Brain microvascular endothelial cell (primary cell): ENCODE data around the gene ENTPD6.

Source experiments
- DNase-seq: peaks from one replicate; pipeline ENCODE4 v3.0.0-alpha.2; 2020
- H3K27ac ChIP-seq: fragments of 250-450 bp; sonication (Bioruptor Pico); 2 replicates; pipeline ENCODE4 v1.5.1; 2020; ENCODE audit warnings: mild to moderate bottlenecking, moderate library complexity
- H3K27me3 ChIP-seq: fragments of 250-450 bp; sonication (Bioruptor Pico); replicated peaks from 2 replicates; pipeline ENCODE4 v1.5.1; 2020; ENCODE audit warnings: mild to moderate bottlenecking
- H3K36me3 ChIP-seq: fragments of 250-450 bp; sonication (Bioruptor Pico); replicated peaks from 2 replicates; pipeline ENCODE4 v1.5.1; 2020; ENCODE audit warnings: mild to moderate bottlenecking
- H3K4me3 ChIP-seq: 2 replicates; pipeline ENCODE4 v1.5.1; 2011; ENCODE audit warnings: low read depth, mild to moderate bottlenecking, control low read depth, low read length, moderate library complexity
- in situ Hi-C: cut with HindIII; loops from 2 replicates; pipeline ENCODE4 v1.10.0; 2017; ENCODE audit warnings: low sequenced_read_pairs, low pct_ligation_motif_present
- TF ChIP-seq, protein P1 (sequence below): IDR thresholded peaks from 2 replicates; pipeline ENCODE4 v1.5.1; 2011; ENCODE audit warnings: low read depth, mild to moderate bottlenecking, moderate library complexity, low read length, control low read depth, inconsistent platforms; ENCODE audit errors: missing control alignments

Gene ENTPD6

DNA sequence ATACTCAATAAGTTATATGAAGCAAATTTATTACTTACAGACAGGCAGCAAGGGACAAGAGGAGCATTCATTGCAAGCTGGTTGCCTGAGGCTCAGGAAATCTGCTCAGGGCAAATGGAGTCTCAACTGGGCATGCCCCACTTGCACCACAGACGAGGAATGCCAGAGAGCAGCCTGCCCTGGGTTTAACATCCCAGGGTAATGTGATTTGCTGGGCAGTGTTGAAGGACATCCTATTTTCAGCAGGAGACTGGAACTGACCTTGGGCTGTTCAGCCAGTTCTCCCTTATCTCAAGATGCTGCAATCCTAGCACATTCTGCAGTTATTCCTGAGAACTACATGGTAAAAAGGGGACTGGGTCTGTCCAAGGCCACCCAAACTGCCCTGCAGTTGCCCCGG lies 3.8 kb upstream of the ENTPD6 start:
- in situ Hi-C loops = no loop called here
- Histone ChIP-seq H3K27me3 (no peaks in the 10 kb centered on the region), H3K36me3 (no peaks in the 10 kb centered on the region), H3K4me3 (no peak overlapping the region), H3K27ac (no peak overlapping the region)
- TF ChIP-seq, protein P1, sequence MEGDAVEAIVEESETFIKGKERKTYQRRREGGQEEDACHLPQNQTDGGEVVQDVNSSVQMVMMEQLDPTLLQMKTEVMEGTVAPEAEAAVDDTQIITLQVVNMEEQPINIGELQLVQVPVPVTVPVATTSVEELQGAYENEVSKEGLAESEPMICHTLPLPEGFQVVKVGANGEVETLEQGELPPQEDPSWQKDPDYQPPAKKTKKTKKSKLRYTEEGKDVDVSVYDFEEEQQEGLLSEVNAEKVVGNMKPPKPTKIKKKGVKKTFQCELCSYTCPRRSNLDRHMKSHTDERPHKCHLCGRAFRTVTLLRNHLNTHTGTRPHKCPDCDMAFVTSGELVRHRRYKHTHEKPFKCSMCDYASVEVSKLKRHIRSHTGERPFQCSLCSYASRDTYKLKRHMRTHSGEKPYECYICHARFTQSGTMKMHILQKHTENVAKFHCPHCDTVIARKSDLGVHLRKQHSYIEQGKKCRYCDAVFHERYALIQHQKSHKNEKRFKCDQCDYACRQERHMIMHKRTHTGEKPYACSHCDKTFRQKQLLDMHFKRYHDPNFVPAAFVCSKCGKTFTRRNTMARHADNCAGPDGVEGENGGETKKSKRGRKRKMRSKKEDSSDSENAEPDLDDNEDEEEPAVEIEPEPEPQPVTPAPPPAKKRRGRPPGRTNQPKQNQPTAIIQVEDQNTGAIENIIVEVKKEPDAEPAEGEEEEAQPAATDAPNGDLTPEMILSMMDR = no peak
- DNase-seq = no peak

DNA sequence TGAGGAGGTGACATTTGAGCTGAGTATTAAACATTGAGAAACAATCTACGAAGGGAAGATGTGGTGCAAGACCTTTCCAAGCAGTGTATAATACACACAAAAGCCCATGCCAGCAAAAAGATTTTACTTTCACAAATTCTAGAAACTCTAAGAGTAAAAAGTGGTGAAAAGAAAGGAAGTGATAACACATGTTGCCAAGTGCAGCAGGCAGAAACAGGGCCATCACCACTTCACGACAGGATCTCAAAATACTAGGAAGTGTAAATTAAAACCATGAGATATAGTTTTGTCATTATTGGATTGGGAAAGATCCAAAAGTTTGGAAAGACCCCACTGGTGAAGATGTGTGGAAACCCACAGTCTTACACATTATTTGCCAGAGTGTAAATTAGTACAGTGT lies 1.7 kb upstream of the ENTPD6 start:
- in situ Hi-C loops = no loop called here
- TF ChIP-seq, protein P1 = no peak
- DNase-seq = no peak
- H3K4me3 ChIP-seq = no peak overlapping the region
- H3K27ac ChIP-seq = no peak overlapping the region
- H3K36me3 ChIP-seq = no peaks in the 10 kb centered on the region
- no peaks in the 10 kb centered on the region for H3K27me3 ChIP-seq

DNA sequence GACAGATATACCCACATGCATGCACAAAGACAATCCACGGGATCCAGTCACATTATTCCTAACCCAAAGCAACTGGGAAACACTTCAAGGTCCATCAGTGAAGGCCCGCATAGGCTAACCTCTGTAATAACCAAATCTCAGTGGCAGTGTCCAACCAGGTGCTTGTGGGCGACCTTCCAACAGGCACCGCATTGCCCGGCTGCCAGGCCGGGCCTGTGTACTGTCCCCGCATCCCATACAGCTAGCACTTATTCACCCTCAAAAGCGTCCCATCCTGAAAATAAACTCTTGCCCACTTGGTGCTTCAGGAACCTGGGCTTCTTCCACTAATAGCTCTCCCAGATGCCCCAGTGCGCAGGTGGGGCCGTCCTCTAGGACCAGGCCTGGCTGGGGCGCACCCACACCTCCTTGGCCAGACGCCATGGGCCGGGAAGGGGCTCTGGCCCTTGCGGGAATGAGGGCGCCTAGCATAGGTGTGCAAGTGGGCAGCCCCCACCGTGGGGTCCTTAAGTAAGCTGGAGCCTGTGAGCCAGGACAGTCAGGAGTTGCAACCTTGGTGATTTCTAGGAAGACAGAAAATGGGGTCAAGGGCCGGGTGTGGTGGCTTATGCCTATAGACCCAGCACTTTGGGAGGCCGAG lies 1.1 kb upstream of the ENTPD6 start:
- H3K27me3 ChIP-seq = no peaks in the 10 kb centered on the region
- H3K4me3 ChIP-seq = no peak overlapping the region
- no peaks in the 10 kb centered on the region for H3K36me3 ChIP-seq
- in situ Hi-C loops = no loop called here
- H3K27ac ChIP-seq = no peak overlapping the region
- no peak for DNase-seq
- TF ChIP-seq, protein P1 = no peak

DNA sequence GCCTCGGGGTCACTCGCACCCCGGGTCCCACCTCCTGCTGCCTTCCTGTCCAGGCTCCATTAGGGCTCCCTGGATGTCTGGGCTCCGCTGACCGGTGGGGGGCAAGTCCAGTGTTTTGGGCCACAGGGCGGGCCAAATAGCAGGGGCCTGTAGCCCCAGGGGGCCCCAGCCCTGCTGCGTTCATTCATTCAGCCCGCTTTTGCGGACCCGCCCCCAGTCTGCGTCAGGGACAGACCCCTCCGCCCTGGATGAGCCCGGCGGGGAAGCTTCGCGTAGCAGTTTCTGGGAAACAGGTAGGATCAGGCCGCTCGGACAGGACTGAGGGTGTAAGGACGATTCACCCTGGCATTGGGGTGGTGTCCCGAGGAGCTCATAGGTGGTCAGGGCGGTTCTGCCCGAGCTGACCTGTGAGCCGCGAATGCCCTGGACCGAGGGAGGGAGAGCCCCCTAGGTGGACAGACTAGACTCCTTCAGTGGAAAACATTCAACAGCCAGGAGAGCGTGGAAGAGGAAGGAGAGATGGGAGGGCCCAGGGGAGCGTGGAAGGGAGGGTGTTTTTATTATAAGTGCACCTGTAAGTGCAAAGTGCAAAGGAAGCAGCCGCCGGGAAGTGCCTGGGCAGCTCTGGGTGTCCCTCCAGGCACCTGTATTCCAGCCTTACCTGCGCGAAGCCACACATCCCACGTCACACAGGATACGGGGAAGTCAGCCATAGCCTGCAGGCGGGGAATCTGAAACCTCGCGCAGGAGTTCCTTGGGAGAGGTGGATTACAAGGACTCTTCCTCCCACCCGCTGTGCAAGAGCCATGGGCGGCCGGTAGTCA lies 662 bp downstream of the ENTPD6 start:
- DNase-seq = peak; percentile 12
- Histone ChIP-seq H3K27me3 (no peaks in the 10 kb centered on the region), H3K36me3 (no peaks in the 10 kb centered on the region), H3K27ac (peak overlapping the region; percentile 62), H3K4me3 (peak overlapping the region; percentile 86)
- in situ Hi-C loops = no loop called here
- TF ChIP-seq, protein P1 = peak; percentile 1

DNA sequence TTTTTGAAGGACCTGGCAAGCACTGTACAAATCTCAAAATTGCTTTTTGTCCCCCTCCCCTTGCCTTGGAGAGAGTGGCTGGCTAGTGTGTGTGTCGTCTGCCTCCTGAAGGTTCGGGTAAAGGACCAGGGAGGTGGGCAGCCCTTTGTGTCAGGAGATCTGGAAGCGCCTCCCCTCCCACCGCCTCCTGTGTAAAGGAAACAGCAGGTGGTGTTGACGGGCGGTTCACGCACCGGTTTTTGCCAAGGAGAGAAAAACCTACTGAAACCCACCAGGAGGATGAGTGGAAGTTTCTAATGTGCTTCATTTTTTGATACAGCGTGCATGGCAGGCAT lies 1.2 kb downstream of the ENTPD6 start:
- no peak for DNase-seq
- Histone ChIP-seq H3K36me3 (no peaks in the 10 kb centered on the region), H3K4me3 (peak overlapping the region; percentile 86), H3K27me3 (no peaks in the 10 kb centered on the region), H3K27ac (no peak overlapping the region)
- TF ChIP-seq, protein P1 = no peak
- in situ Hi-C loops = no loop called here
